Neural cell (in vitro differentiated cells): ENCODE results near the gene GRIN2C. TPM values are rescaled to one million over a fixed set of nuclear protein-coding genes. Genes with fewer than 3 reads are reported as not detected.
A peak's percentile ranks its signal among the peaks of the same experiment; 100 is the strongest.

Experiments used
- H2AFZ ChIP-seq: fragments of 200-600, 300-800 bp; sonication (generic), shearing (Covaris generic); 2 replicates; pipeline ENCODE4 v1.6.0; 2014; ENCODE audit warnings: low read depth, mild to moderate bottlenecking, antibody characterized with exemption, low read length, moderate library complexity
- H3F3A ChIP-seq: fragments of 200-600 bp; shearing (Covaris generic); 2 replicates; pipeline ENCODE4 v1.6.1; 2016; ENCODE audit warnings: mild to moderate bottlenecking, moderate library complexity, mixed read lengths, antibody characterized with exemption, low read length; ENCODE audit not compliant: insufficient read depth, poor library complexity, severe bottlenecking
- H3K27ac ChIP-seq: fragments of 200-600, 300-800 bp; sonication (generic), shearing (Covaris generic); 2 replicates; pipeline ENCODE4 v1.5.1; 2014; ENCODE audit warnings: mild to moderate bottlenecking, low read length, moderate library complexity
- H3K27me3 ChIP-seq: fragments of 300-800, 200-600 bp; sonication (generic), shearing (Covaris generic); 2 replicates; pipeline ENCODE4 v1.6.0; 2014; ENCODE audit warnings: mild to moderate bottlenecking, low read depth, low read length, moderate library complexity; ENCODE audit not compliant: insufficient read depth
- H3K36me3 ChIP-seq: fragments of 300-800, 200-600 bp; sonication (generic), shearing (Covaris generic); 2 replicates; pipeline ENCODE4 v1.5.1; 2014; ENCODE audit warnings: mild to moderate bottlenecking, antibody characterized with exemption, low read length, moderate library complexity; ENCODE audit not compliant: insufficient read depth
- H3K4me2 ChIP-seq: fragments of 300-800, 200-600 bp; sonication (generic), shearing (Covaris generic); 2 replicates; pipeline ENCODE4 v1.6.0; 2014; ENCODE audit warnings: mild to moderate bottlenecking, low read length
- H3K4me3 ChIP-seq: fragments of 300-800, 200-600 bp; sonication (generic), shearing (Covaris generic); 2 replicates; pipeline ENCODE4 v1.5.1; 2014; ENCODE audit warnings: mild to moderate bottlenecking, low read length, moderate library complexity
- H3K79me2 ChIP-seq: fragments of 200-600 bp; shearing (Covaris generic); replicated peaks from 2 replicates; pipeline ENCODE4 v1.6.0; 2014; ENCODE audit warnings: mild to moderate bottlenecking, low read length, moderate library complexity; ENCODE audit not compliant: insufficient read depth
- H3K9ac ChIP-seq: fragments of 300-800, 200-600 bp; sonication (generic), shearing (Covaris generic); 2 replicates; pipeline ENCODE4 v1.6.1; 2016; ENCODE audit warnings: mild to moderate bottlenecking, low read length, mixed read lengths
- H3K9me2 ChIP-seq: fragments of 200-600 bp; shearing (Covaris generic); 2 replicates; pipeline ENCODE4 v1.6.1; 2016; ENCODE audit warnings: mild to moderate bottlenecking, low read length, mixed read lengths; ENCODE audit not compliant: insufficient read depth
- H3K9me3 ChIP-seq: fragments of 200-600, 300-800 bp; sonication (generic), shearing (Covaris generic); 2 replicates; pipeline ENCODE4 v1.6.1; 2016; ENCODE audit warnings: mild to moderate bottlenecking, mixed run types, low read length, moderate library complexity, mixed read lengths
- H4K20me1 ChIP-seq: fragments of 200-600 bp; shearing (Covaris generic); 2 replicates; pipeline ENCODE4 v1.6.1; 2016; ENCODE audit warnings: mild to moderate bottlenecking, mixed run types; ENCODE audit not compliant: insufficient read depth
- EP300 ChIP-seq: fragments of 450-650 bp; conservative IDR thresholded peaks from 2 replicates; pipeline ENCODE4 v1.6.1; 2014; ENCODE audit warnings: antibody characterized with exemption, mild to moderate bottlenecking, moderate library complexity; ENCODE audit not compliant: poor library complexity, severe bottlenecking
- EZH2 ChIP-seq: fragments of 200-600, 300-800 bp; shearing (Covaris generic), sonication (generic); IDR thresholded peaks from 2 replicates; pipeline ENCODE4 v1.6.1; 2014; ENCODE audit warnings: antibody characterized with exemption, low read length, borderline replicate concordance, mild to moderate bottlenecking; ENCODE audit not compliant: insufficient read depth, poor library complexity, severe bottlenecking
- MXI1 ChIP-seq: fragments of 450-650 bp; conservative IDR thresholded peaks from 2 replicates; pipeline ENCODE4 v1.6.1; 2014; ENCODE audit warnings: antibody characterized with exemption, mild to moderate bottlenecking; ENCODE audit not compliant: poor library complexity, severe bottlenecking
- POLR2AphosphoS5 ChIP-seq: IDR thresholded peaks from 2 replicates; pipeline ENCODE4 v1.6.1; 2012
- RAD21 ChIP-seq: fragments of 450-650 bp; conservative IDR thresholded peaks from 2 replicates; pipeline ENCODE4 v1.6.1; 2014; ENCODE audit warnings: antibody characterized with exemption, mild to moderate bottlenecking, moderate library complexity
- SMC3 ChIP-seq: fragments of 450-650 bp; conservative IDR thresholded peaks from 2 replicates; pipeline ENCODE4 v1.6.1; 2014; ENCODE audit warnings: antibody characterized with exemption, mild to moderate bottlenecking, moderate library complexity; ENCODE audit not compliant: poor library complexity
- TAF1 ChIP-seq: IDR thresholded peaks from 2 replicates; pipeline ENCODE4 v1.6.1; 2012; ENCODE audit warnings: low read depth
- polyA plus RNA-seq: library from polyadenylated mRNA; depleted of rRNA; stranded (reverse); fragments of >200 nt; gene quantifications from 2 replicates; pipeline ENCODE4 v1.2.3, GENCODE V29; 2014
- TF ChIP-seq, protein P1 (sequence below): fragments of 450-650 bp; IDR thresholded peaks from 2 replicates; pipeline ENCODE4 v1.5.1; 2014; ENCODE audit warnings: antibody characterized with exemption, mild to moderate bottlenecking, moderate library complexity; ENCODE audit not compliant: poor library complexity, severe bottlenecking
- TF ChIP-seq, protein P2 (sequence below): IDR thresholded peaks from 2 replicates; pipeline ENCODE4 v1.6.1; 2012; ENCODE audit warnings: borderline replicate concordance

Gene GRIN2C
- polyA plus RNA-seq, 1 donor from 2014 or later = 0.04 TPM

DNA sequence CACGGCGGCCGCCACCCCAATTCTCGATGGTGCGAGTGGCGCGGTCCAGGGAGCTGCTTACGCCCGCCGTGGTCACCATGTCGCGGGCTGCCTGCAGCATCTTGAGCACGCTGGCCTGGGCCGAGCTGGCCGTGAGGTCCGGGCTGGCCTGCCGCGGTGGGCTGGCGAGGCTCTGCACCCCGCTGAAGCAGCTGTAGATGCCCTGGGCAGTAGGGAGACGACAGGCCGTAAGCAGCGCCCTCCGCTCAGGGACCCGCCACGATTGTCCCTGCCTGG is 16.4 kb downstream of the GRIN2C start:
- no peaks in the 10 kb centered on the region for H4K20me1 ChIP-seq
- H3K9me3 ChIP-seq = no peaks in the 10 kb centered on the region
- H3K79me2 ChIP-seq = no peaks in the 10 kb centered on the region
- H3K9ac ChIP-seq = no peak overlapping the region
- no peaks in the 10 kb centered on the region for H3K9me2 ChIP-seq
- no peak overlapping the region for H3K4me2 ChIP-seq
- TF ChIP-seq TAF1 (no peak), RAD21 (no peak), EP300 (no peak), MXI1 (no peak), SMC3 (no peak), EZH2 (no peak), POLR2AphosphoS5 (no peak)
- TF ChIP-seq, protein P1, sequence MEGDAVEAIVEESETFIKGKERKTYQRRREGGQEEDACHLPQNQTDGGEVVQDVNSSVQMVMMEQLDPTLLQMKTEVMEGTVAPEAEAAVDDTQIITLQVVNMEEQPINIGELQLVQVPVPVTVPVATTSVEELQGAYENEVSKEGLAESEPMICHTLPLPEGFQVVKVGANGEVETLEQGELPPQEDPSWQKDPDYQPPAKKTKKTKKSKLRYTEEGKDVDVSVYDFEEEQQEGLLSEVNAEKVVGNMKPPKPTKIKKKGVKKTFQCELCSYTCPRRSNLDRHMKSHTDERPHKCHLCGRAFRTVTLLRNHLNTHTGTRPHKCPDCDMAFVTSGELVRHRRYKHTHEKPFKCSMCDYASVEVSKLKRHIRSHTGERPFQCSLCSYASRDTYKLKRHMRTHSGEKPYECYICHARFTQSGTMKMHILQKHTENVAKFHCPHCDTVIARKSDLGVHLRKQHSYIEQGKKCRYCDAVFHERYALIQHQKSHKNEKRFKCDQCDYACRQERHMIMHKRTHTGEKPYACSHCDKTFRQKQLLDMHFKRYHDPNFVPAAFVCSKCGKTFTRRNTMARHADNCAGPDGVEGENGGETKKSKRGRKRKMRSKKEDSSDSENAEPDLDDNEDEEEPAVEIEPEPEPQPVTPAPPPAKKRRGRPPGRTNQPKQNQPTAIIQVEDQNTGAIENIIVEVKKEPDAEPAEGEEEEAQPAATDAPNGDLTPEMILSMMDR = no peak
- TF ChIP-seq, protein P2, sequence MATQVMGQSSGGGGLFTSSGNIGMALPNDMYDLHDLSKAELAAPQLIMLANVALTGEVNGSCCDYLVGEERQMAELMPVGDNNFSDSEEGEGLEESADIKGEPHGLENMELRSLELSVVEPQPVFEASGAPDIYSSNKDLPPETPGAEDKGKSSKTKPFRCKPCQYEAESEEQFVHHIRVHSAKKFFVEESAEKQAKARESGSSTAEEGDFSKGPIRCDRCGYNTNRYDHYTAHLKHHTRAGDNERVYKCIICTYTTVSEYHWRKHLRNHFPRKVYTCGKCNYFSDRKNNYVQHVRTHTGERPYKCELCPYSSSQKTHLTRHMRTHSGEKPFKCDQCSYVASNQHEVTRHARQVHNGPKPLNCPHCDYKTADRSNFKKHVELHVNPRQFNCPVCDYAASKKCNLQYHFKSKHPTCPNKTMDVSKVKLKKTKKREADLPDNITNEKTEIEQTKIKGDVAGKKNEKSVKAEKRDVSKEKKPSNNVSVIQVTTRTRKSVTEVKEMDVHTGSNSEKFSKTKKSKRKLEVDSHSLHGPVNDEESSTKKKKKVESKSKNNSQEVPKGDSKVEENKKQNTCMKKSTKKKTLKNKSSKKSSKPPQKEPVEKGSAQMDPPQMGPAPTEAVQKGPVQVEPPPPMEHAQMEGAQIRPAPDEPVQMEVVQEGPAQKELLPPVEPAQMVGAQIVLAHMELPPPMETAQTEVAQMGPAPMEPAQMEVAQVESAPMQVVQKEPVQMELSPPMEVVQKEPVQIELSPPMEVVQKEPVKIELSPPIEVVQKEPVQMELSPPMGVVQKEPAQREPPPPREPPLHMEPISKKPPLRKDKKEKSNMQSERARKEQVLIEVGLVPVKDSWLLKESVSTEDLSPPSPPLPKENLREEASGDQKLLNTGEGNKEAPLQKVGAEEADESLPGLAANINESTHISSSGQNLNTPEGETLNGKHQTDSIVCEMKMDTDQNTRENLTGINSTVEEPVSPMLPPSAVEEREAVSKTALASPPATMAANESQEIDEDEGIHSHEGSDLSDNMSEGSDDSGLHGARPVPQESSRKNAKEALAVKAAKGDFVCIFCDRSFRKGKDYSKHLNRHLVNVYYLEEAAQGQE = no peak
- H2AFZ ChIP-seq = no peak overlapping the region
- no peaks in the 10 kb centered on the region for H3K36me3 ChIP-seq
- no peaks in the 10 kb centered on the region for H3F3A ChIP-seq
- H3K27ac ChIP-seq = no peak overlapping the region
- H3K4me3 ChIP-seq = no peak overlapping the region
- peaks cover 28% of the 10 kb centered on the region for H3K27me3 ChIP-seq

DNA sequence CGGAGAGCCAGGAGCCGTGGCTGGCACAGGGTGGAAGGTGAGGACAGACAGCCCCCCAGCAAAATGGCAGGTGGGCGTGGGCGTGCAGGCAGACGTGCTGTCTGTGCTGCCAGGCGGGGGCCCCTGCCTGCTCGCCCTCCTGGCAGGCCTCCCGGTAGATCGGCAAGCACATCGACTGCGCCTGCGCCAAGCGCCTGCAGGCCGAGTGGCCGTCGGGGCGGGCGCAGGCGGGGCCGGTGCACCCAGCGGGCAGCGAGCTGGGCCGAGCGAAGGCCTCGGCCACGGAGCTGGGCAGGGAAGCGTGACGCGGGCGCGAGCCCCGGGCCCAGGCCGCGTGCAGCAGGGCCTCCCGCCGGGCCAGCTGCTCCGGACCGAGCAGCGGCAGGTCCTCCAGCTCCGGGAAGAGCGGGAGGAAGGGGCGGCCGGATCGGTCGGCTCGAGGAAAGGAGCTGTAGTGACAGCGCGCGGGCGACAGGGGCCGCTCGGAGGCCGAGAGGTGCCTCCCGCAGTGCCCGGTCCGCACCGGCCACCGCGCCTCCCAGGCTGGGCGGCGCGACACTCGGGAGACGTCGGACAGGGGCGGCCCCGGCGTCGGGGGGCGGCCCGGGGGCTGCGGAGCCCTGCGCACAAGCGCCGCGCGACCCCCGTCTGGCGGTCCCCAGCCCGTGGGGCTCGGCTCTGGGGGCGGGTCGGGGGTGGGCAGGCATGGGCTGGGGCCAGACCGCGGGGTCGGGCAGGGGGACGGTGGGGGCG is 16.9 kb downstream of the GRIN2C start:
- Histone ChIP-seq H3F3A (no peaks in the 10 kb centered on the region), H3K9ac (no peak overlapping the region), H3K9me3 (no peaks in the 10 kb centered on the region), H3K79me2 (no peaks in the 10 kb centered on the region), H2AFZ (no peak overlapping the region), H3K36me3 (no peaks in the 10 kb centered on the region), H4K20me1 (no peaks in the 10 kb centered on the region), H3K4me3 (no peak overlapping the region), H3K9me2 (no peaks in the 10 kb centered on the region), H3K4me2 (no peak overlapping the region), H3K27ac (no peak overlapping the region), H3K27me3 (peaks cover 28% of the 10 kb centered on the region)
- TF ChIP-seq EP300 (no peak), SMC3 (no peak), EZH2 (no peak), TAF1 (no peak)
- TF ChIP-seq, protein P1 = peak; percentile 49
